HFF-Myc (cell line): Measurements from ENCODE around the gene RHOT2.
A peak's percentile ranks its signal among the peaks of the same experiment; 100 is the strongest.

ENCODE experiments used
- DNase-seq: peaks from one replicate; pipeline ENCODE4 v3.0.0-alpha.2; 2011; ENCODE audit warnings: low read depth; ENCODE audit errors: extremely low read depth
- H3K4me3 ChIP-seq: replicated peaks from 2 replicates; pipeline ENCODE4 v1.5.1; 2011; ENCODE audit warnings: low read depth, mild to moderate bottlenecking, control low read depth, low read length
- CTCF ChIP-seq: IDR thresholded peaks from 2 replicates; pipeline ENCODE4 v1.5.1; 2012; ENCODE audit warnings: mild to moderate bottlenecking, low read depth, low read length, control low read depth; ENCODE audit errors: missing control alignments

The RHOT2 gene

GRCh38 chr16:643050-643368 is 24.9 kb upstream of the RHOT2 start:
- no peak for DNase-seq
- no peak for TF ChIP-seq CTCF
- H3K4me3 ChIP-seq = peak overlapping the region; percentile 55

DNA sequence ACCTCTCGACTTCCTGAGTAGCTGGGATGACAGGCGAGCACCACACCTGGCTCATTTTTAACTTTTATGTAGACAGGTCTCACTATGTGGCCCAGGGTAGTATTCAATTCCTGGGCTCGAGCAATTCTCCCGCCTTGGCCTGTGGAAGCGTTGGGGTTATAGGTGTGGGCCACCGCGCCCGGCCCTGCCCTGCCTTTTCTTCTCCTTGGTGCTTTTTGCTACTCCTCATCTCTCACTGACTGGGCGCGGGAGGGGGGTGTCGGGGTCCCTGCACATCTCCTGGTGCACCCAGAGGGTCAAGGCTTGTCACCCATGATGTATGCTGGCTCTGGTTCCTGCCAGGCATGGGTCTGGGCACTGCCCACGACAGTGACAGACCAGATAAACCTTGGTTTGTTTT is 23.4 kb upstream of the RHOT2 start:
- no peak overlapping the region for H3K4me3 ChIP-seq
- no peak for DNase-seq
- TF ChIP-seq CTCF = no peak

DNA sequence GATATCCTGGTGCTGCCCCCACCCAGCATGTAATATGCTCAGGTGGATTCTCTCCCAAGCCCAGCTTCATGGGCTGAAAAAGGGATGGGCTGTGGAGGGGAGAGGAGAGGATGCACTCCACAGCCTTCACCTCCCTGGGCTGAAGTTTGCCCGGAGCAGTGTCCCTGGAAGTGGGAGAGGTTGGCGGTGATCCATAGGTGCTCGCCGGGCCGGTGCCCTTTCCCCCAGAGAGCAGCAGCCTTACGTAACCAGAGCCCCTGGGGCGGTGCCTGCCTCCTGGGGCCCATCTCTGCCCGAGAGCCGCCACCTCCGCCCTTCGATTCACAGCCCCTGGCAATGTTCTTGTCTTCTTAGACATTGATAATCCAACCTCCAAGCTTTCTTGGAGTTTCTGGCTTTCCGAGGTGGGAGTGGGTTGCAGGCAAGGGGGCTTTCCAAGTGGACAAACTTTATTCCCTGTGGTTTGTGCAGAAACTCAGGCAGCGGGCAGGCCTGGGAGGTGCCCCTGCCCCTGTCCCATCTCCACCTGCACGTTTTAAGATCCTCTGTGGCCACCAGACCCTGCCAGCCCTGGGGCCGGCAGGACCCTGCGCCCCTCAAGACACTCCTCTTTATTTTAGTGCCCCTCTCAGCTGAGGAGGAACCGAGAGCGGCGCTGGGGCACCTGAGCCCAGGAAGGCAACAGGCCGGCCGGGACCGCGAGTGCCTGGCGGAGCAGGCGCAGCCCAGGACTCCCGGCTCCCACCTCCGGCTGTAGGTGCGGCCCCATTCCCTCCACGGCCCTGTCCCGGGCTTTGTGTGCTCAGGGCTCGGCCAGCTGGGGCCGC is 21.9 kb upstream of the RHOT2 start:
- no peak overlapping the region for H3K4me3 ChIP-seq
- TF ChIP-seq CTCF = no peak
- DNase-seq = no peak

DNA sequence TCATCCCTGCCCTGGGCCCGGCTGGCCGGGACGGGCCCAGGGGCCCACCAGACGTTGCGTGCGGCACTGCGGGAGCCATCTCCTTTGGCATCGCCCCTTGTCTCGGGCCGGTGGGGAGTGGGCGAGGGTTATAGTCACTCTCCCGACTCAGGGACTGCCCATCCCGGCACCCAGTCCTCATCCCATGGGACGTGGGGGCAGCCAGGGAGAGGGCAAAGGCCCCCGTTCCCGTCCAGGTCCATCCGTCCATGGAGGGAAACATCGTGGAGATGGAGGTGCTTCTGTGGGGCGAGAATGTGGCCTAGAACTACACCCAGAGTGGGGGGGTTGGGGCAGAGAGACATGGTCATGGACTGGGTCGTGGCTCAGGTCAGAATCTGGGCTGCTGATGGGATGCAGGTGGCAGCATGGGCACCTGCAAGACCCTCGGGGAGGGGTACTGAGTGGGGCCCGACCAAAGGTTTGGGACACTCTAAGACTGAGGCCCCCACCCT is 21.2 kb upstream of the RHOT2 start:
- no peak for TF ChIP-seq CTCF
- no peak overlapping the region for H3K4me3 ChIP-seq
- no peak for DNase-seq

GRCh38 chr16:647173-647902 is 20.6 kb upstream of the RHOT2 start:
- 0 out of 2 replicates have a peak overlapping the region, but pooled peaks have one; percentile 60 for H3K4me3 ChIP-seq
- TF ChIP-seq CTCF = no peak
- DNase-seq = no peak

GRCh38 chr16:648071-648780 is 19.7 kb upstream of the RHOT2 start:
- no peak for DNase-seq
- H3K4me3 ChIP-seq = peak overlapping the region; percentile 60

More at GRCh38 chr16:648071-648780, 19.7 kb upstream of the RHOT2 start:
- peak; percentile 49 for TF ChIP-seq CTCF
